Stimulated activated effector memory CD8-positive, alpha-beta T cell treated with anti-CD3 and anti-CD28 coated beads, Interleukin-12 subunit alpha, Interleukin-12 subunit beta, amount 100 ng/mL, for 72 hours (primary cell): Measurements from ENCODE around the gene RBCK1.
A peak's percentile ranks its signal among the peaks of the same experiment; 100 is the strongest.

Source experiments
- ATAC-seq: fragments of 150-1000 bp; cut with Tn5 transposase; 2 replicates; pipeline ENCODE4 v1.10.0; 2021
- DNase-seq, 2 donors: peaks; one replicate each; pipeline ENCODE4 v3.0.0; 2021 to 2022; ENCODE audit warnings: low spot score in 2 of 2
- H3K27ac Mint-ChIP-seq: one replicate; pipeline ENCODE4 v1.8.0; 2022; ENCODE audit warnings: mild to moderate bottlenecking, mixed read lengths
- H3K36me3 Mint-ChIP-seq: one replicate; pipeline ENCODE4 v1.8.0; 2022; ENCODE audit warnings: mild to moderate bottlenecking, mixed read lengths
- H3K4me1 Mint-ChIP-seq: one replicate; pipeline ENCODE4 v1.8.0; 2022; ENCODE audit warnings: mixed read lengths
- H3K4me3 Mint-ChIP-seq: one replicate; pipeline ENCODE4 v1.8.0; 2022; ENCODE audit warnings: mild to moderate bottlenecking, mixed read lengths
- H3K9me3 Mint-ChIP-seq: one replicate; pipeline ENCODE4 v1.8.0; 2022; ENCODE audit warnings: mixed read lengths

Gene RBCK1

GRCh38 chr20:418858-419365 lies 10.8 kb downstream of the RBCK1 start:
- DNase-seq (no peak), ATAC-seq (no peak)
- peaks cover 23% of the 10 kb centered on the region for H3K4me1 Mint-ChIP-seq
- peaks cover 87% of the 10 kb centered on the region for H3K36me3 Mint-ChIP-seq
- no peaks in the 10 kb centered on the region for H3K9me3 Mint-ChIP-seq
- H3K4me3 Mint-ChIP-seq = no peak overlapping the region
- no peak overlapping the region for H3K27ac Mint-ChIP-seq

- DNase-seq (no peak), ATAC-seq (peak; percentile 40)
- H3K27ac Mint-ChIP-seq = peak overlapping the region; percentile 29
- H3K4me1 Mint-ChIP-seq = peaks cover 23% of the 10 kb centered on the region
- no peak overlapping the region for H3K4me3 Mint-ChIP-seq
- peaks cover 89% of the 10 kb centered on the region for H3K36me3 Mint-ChIP-seq
- no peaks in the 10 kb centered on the region for H3K9me3 Mint-ChIP-seq
These were observed 11.6 kb downstream of the RBCK1 start for GRCh38 chr20:419556-420165.

- DNase-seq (no peak), ATAC-seq (no peak)
- H3K4me3 Mint-ChIP-seq = no peak overlapping the region
- no peaks in the 10 kb centered on the region for H3K9me3 Mint-ChIP-seq
- H3K36me3 Mint-ChIP-seq = peaks cover 91% of the 10 kb centered on the region
- peak overlapping the region; percentile 29 for H3K27ac Mint-ChIP-seq
- H3K4me1 Mint-ChIP-seq = peaks cover 23% of the 10 kb centered on the region
These were observed 12.1 kb downstream of the RBCK1 start for GRCh38 chr20:420166-420620.

- peak; percentile 22 for ATAC-seq
- Mint-ChIP-seq H3K9me3 (no peaks in the 10 kb centered on the region), H3K36me3 (peaks cover 91% of the 10 kb centered on the region), H3K4me3 (no peak overlapping the region), H3K27ac (peak overlapping the region; percentile 70), H3K4me1 (peaks cover 16% of the 10 kb centered on the region)
- DNase-seq = no peak
These were observed 12.8 kb downstream of the RBCK1 start for GRCh38 chr20:420721-421574.

GRCh38 chr20:421685-422250 lies 13.7 kb downstream of the RBCK1 start:
- Mint-ChIP-seq H3K27ac (peak overlapping the region; percentile 70), H3K4me3 (no peak overlapping the region), H3K9me3 (no peaks in the 10 kb centered on the region), H3K36me3 (peaks cover 91% of the 10 kb centered on the region), H3K4me1 (peaks cover 15% of the 10 kb centered on the region)
- ATAC-seq (no peak), DNase-seq (no peak)

- Mint-ChIP-seq H3K4me1 (peaks cover 22% of the 10 kb centered on the region), H3K9me3 (no peaks in the 10 kb centered on the region), H3K4me3 (no peak overlapping the region), H3K27ac (no peak overlapping the region), H3K36me3 (peaks cover 98% of the 10 kb centered on the region)
- no peak for DNase-seq
- no peak for ATAC-seq
These were observed 18.5 kb downstream of the RBCK1 start for GRCh38 chr20:426566-426965.

- H3K9me3 Mint-ChIP-seq = no peaks in the 10 kb centered on the region
- H3K27ac Mint-ChIP-seq = no peak overlapping the region
- peaks cover 96% of the 10 kb centered on the region for H3K36me3 Mint-ChIP-seq
- H3K4me1 Mint-ChIP-seq = peaks cover 24% of the 10 kb centered on the region
- no peak for ATAC-seq
- DNase-seq = no peak
- no peak overlapping the region for H3K4me3 Mint-ChIP-seq
These were observed 19.3 kb downstream of the RBCK1 start for GRCh38 chr20:427401-427800.

GRCh38 chr20:427849-428657 lies 20.0 kb downstream of the RBCK1 start:
- H3K36me3 Mint-ChIP-seq = peaks cover 90% of the 10 kb centered on the region
- no peak overlapping the region for H3K4me3 Mint-ChIP-seq
- DNase-seq = no peak
- no peak overlapping the region for H3K27ac Mint-ChIP-seq
- ATAC-seq = no peak
- H3K9me3 Mint-ChIP-seq = no peaks in the 10 kb centered on the region
- H3K4me1 Mint-ChIP-seq = peaks cover 31% of the 10 kb centered on the region

- Mint-ChIP-seq H3K36me3 (peaks cover 90% of the 10 kb centered on the region), H3K4me1 (peaks cover 37% of the 10 kb centered on the region), H3K9me3 (no peaks in the 10 kb centered on the region), H3K27ac (no peak overlapping the region), H3K4me3 (no peak overlapping the region)
- DNase-seq = no peak
- no peak for ATAC-seq
These were observed 20.6 kb downstream of the RBCK1 start for GRCh38 chr20:428658-429200.

- no peak for DNase-seq
- ATAC-seq = no peak
- H3K36me3 Mint-ChIP-seq = peaks cover 90% of the 10 kb centered on the region
- no peaks in the 10 kb centered on the region for H3K9me3 Mint-ChIP-seq
- H3K27ac Mint-ChIP-seq = peak overlapping the region; percentile 95
- no peak overlapping the region for H3K4me3 Mint-ChIP-seq
- H3K4me1 Mint-ChIP-seq = peaks cover 54% of the 10 kb centered on the region
These were observed 22.2 kb downstream of the RBCK1 start for GRCh38 chr20:430091-430999.

GRCh38 chr20:431012-431904 lies 23.2 kb downstream of the RBCK1 start:
- Mint-ChIP-seq H3K9me3 (no peaks in the 10 kb centered on the region), H3K4me1 (peaks cover 62% of the 10 kb centered on the region), H3K36me3 (peaks cover 90% of the 10 kb centered on the region), H3K27ac (peak overlapping the region; percentile 95), H3K4me3 (no peak overlapping the region)
- DNase-seq (no peak), ATAC-seq (no peak)

GRCh38 chr20:432208-432607 lies 24.1 kb downstream of the RBCK1 start:
- ATAC-seq (no peak), DNase-seq (no peak)
- H3K36me3 Mint-ChIP-seq = peaks cover 90% of the 10 kb centered on the region
- peaks cover 64% of the 10 kb centered on the region for H3K4me1 Mint-ChIP-seq
- H3K27ac Mint-ChIP-seq = peak overlapping the region; percentile 95
- no peaks in the 10 kb centered on the region for H3K9me3 Mint-ChIP-seq
- H3K4me3 Mint-ChIP-seq = peak overlapping the region; percentile 66

GRCh38 chr20:432677-433299 lies 24.7 kb downstream of the RBCK1 start:
- H3K27ac Mint-ChIP-seq = peak overlapping the region; percentile 95
- no peak for ATAC-seq
- H3K4me3 Mint-ChIP-seq = peak overlapping the region; percentile 66
- H3K4me1 Mint-ChIP-seq = peaks cover 70% of the 10 kb centered on the region
- DNase-seq = no peak
- peaks cover 90% of the 10 kb centered on the region for H3K36me3 Mint-ChIP-seq
- no peaks in the 10 kb centered on the region for H3K9me3 Mint-ChIP-seq
